ENCODE data around the gene SYN1. TPM values are rescaled to one million over a fixed set of nuclear protein-coding genes. Genes with fewer than 3 reads are reported as not detected.

SYN1 gene
- polyA plus RNA-seq, 1 donor from 2014 or later, result 4.3 TPM

GRCh38 chrX:47661539-47661938 lies 41.9 kb upstream of the SYN1 start:
- H4K20me1 ChIP-seq (ENCODE audit: insufficient read depth), result no peaks in the 10 kb centered on the region
- TF ChIP-seq EZH2 (IDR thresholded peaks at IDR 0.05; ENCODE audit: borderline replicate concordance, insufficient read depth, low read length, poor library complexity, severe bottlenecking), result no peak
- no peak for TF ChIP-seq REST (IDR thresholded peaks at IDR 0.05; ENCODE audit: borderline replicate concordance)
- TF ChIP-seq POLR2AphosphoS5 (IDR thresholded peaks at IDR 0.05), result no peak
- TF ChIP-seq, protein P1, sequence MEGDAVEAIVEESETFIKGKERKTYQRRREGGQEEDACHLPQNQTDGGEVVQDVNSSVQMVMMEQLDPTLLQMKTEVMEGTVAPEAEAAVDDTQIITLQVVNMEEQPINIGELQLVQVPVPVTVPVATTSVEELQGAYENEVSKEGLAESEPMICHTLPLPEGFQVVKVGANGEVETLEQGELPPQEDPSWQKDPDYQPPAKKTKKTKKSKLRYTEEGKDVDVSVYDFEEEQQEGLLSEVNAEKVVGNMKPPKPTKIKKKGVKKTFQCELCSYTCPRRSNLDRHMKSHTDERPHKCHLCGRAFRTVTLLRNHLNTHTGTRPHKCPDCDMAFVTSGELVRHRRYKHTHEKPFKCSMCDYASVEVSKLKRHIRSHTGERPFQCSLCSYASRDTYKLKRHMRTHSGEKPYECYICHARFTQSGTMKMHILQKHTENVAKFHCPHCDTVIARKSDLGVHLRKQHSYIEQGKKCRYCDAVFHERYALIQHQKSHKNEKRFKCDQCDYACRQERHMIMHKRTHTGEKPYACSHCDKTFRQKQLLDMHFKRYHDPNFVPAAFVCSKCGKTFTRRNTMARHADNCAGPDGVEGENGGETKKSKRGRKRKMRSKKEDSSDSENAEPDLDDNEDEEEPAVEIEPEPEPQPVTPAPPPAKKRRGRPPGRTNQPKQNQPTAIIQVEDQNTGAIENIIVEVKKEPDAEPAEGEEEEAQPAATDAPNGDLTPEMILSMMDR (IDR thresholded peaks at IDR 0.05; ENCODE audit: poor library complexity, severe bottlenecking), result no peak
- TF ChIP-seq SMC3 (conservative IDR thresholded peaks at IDR 0.05; ENCODE audit: poor library complexity), result no peak
- TF ChIP-seq TAF1 (IDR thresholded peaks at IDR 0.05; ENCODE audit: low read depth), result no peak
- TF ChIP-seq RAD21 (conservative IDR thresholded peaks at IDR 0.05), result no peak
- TF ChIP-seq MXI1 (conservative IDR thresholded peaks at IDR 0.05; ENCODE audit: poor library complexity, severe bottlenecking), result no peak
- TF ChIP-seq EP300 (conservative IDR thresholded peaks at IDR 0.05; ENCODE audit: poor library complexity, severe bottlenecking), result no peak
- no peak overlapping the region for H3K9ac ChIP-seq (ENCODE audit: low read length)
- H3K27ac ChIP-seq (ENCODE audit: low read length), result no peak overlapping the region
- H2AFZ ChIP-seq (ENCODE audit: low read depth, low read length), result no peak overlapping the region
- H3K4me2 ChIP-seq (ENCODE audit: low read length), result no peak overlapping the region
- H3K4me3 ChIP-seq (ENCODE audit: low read length), result no peak overlapping the region
- no peaks in the 10 kb centered on the region for H3F3A ChIP-seq (ENCODE audit: insufficient read depth, low read length, poor library complexity, severe bottlenecking)
- H3K36me3 ChIP-seq (ENCODE audit: insufficient read depth, low read length), result no peaks in the 10 kb centered on the region
- no peaks in the 10 kb centered on the region for H3K9me3 ChIP-seq (ENCODE audit: low read length)
- no peaks in the 10 kb centered on the region for H3K9me2 ChIP-seq (ENCODE audit: insufficient read depth, low read length)
- no peaks in the 10 kb centered on the region for H3K27me3 ChIP-seq (ENCODE audit: insufficient read depth, low read depth, low read length)
- H3K79me2 ChIP-seq (replicated peaks; ENCODE audit: insufficient read depth, low read length), result no peaks in the 10 kb centered on the region

GRCh38 chrX:47659421-47659726 lies 39.7 kb upstream of the SYN1 start:
- H3K36me3 ChIP-seq (ENCODE audit: insufficient read depth, low read length), result no peaks in the 10 kb centered on the region
- H2AFZ ChIP-seq (ENCODE audit: low read depth, low read length), result peak overlapping the region; percentile 65
- H4K20me1 ChIP-seq (ENCODE audit: insufficient read depth), result no peaks in the 10 kb centered on the region
- no peaks in the 10 kb centered on the region for H3K9me3 ChIP-seq (ENCODE audit: low read length)
- no peaks in the 10 kb centered on the region for H3K79me2 ChIP-seq (replicated peaks; ENCODE audit: insufficient read depth, low read length)
- H3K9ac ChIP-seq (ENCODE audit: low read length), result peak overlapping the region; percentile 83
- no peaks in the 10 kb centered on the region for H3F3A ChIP-seq (ENCODE audit: insufficient read depth, low read length, poor library complexity, severe bottlenecking)
- peak overlapping the region; percentile 10 for H3K4me2 ChIP-seq (ENCODE audit: low read length)
- H3K9me2 ChIP-seq (ENCODE audit: insufficient read depth, low read length), result no peaks in the 10 kb centered on the region
- H3K27me3 ChIP-seq (ENCODE audit: insufficient read depth, low read depth, low read length), result no peaks in the 10 kb centered on the region
- peak overlapping the region; percentile 82 for H3K27ac ChIP-seq (ENCODE audit: low read length)
- peak overlapping the region; percentile 77 for H3K4me3 ChIP-seq (ENCODE audit: low read length)
- TF ChIP-seq MXI1 (conservative IDR thresholded peaks at IDR 0.05; ENCODE audit: poor library complexity, severe bottlenecking) (no peak), REST (IDR thresholded peaks at IDR 0.05; ENCODE audit: borderline replicate concordance) (no peak), TAF1 (IDR thresholded peaks at IDR 0.05; ENCODE audit: low read depth) (no peak), SMC3 (conservative IDR thresholded peaks at IDR 0.05; ENCODE audit: poor library complexity) (no peak)
- TF ChIP-seq, protein P1 (IDR thresholded peaks at IDR 0.05; ENCODE audit: poor library complexity, severe bottlenecking), result no peak
